AG09319 (cell line): ENCODE results near the gene LCNL1.

Source experiments
- DNase-seq: peaks from one replicate; pipeline ENCODE4 v3.0.0-alpha.2; 2010; ENCODE audit warnings: low read depth; ENCODE audit errors: extremely low read depth
- TF ChIP-seq, protein P1 (sequence below): IDR thresholded peaks from 2 replicates; pipeline ENCODE4 v1.5.1; 2011; ENCODE audit warnings: low read depth, mild to moderate bottlenecking, inconsistent platforms, low read length, moderate library complexity

LCNL1 gene

DNA sequence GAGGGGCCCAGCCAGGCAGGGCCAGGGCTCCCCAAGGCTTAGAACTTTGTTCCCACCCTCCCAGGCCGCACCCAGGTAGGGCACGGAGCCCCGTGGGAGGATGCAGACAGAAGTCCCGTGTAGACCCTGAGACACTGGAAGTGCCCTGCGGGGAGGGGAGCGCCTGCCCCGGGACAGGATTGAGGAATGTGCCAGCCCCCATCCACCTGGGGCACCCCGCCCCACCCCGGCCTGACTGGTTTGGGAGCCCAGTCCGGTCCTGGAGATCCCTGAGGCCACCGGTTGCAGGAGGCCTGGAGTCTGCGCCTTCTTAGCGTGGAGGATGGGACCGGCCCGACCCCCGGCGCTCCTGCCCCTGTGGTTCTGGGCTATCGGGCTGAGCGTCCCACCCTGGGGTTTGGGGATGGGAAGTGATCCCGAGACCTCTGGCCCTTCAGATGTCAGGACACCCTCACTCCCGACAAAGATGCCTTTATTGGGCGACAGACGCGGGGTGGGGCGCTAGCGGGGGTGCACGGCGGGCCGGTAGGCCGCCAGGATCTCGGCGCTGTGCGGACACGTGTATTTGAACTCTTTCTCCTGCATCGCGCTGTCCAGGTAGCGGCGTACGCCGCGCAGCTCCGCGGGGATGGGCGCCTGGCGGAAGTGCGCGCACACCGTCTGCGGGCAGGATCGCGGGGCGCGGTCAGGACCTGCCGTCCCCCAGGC, 11.5 kb downstream of the LCNL1 start:
- DNase-seq = no peak
- TF ChIP-seq, protein P1, sequence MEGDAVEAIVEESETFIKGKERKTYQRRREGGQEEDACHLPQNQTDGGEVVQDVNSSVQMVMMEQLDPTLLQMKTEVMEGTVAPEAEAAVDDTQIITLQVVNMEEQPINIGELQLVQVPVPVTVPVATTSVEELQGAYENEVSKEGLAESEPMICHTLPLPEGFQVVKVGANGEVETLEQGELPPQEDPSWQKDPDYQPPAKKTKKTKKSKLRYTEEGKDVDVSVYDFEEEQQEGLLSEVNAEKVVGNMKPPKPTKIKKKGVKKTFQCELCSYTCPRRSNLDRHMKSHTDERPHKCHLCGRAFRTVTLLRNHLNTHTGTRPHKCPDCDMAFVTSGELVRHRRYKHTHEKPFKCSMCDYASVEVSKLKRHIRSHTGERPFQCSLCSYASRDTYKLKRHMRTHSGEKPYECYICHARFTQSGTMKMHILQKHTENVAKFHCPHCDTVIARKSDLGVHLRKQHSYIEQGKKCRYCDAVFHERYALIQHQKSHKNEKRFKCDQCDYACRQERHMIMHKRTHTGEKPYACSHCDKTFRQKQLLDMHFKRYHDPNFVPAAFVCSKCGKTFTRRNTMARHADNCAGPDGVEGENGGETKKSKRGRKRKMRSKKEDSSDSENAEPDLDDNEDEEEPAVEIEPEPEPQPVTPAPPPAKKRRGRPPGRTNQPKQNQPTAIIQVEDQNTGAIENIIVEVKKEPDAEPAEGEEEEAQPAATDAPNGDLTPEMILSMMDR = no peak

DNA sequence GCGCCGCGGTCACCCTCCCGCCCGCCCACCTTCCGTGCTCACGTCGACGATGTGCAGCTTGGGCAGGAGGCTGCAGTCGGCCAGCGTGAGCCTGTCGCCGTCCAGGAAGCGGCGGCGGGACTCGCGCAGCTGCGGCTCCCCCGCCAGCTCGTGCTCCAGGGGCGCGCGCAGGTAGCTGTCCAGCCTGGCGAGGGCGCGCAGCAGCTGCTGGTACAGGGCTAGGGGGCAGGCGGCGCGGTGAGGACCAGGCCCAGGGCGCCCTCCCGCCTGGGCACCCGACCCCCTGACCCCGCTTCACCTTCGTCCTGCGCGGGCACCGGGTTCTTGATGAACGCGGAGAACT, 12.1 kb downstream of the LCNL1 start:
- TF ChIP-seq, protein P1 = no peak

DNA sequence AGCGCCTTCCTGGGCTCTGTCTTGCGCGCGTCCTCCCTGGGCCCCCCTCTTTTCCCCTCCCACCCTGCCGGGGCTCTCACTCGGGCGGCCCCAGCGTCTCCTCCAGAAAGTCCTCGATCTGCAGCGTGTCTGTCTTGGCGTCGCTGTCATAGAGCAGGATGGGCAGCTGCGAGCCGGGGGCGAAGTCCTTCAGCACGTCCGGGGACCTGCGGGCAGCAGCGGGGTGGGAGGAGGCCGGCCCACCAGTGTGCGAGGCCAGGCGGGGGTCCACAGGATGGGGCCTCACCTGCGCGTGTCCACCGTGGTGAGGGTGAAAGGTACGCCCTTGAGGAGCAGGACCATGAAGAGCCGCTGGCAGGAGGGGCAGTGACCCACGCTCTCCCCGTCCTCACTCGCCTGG, 12.6 kb downstream of the LCNL1 start:
- DNase-seq = no peak
- TF ChIP-seq, protein P1 = no peak

More for the DNA sequence above, 12.1 kb downstream of the LCNL1 start:
- no peak for DNase-seq

DNA sequence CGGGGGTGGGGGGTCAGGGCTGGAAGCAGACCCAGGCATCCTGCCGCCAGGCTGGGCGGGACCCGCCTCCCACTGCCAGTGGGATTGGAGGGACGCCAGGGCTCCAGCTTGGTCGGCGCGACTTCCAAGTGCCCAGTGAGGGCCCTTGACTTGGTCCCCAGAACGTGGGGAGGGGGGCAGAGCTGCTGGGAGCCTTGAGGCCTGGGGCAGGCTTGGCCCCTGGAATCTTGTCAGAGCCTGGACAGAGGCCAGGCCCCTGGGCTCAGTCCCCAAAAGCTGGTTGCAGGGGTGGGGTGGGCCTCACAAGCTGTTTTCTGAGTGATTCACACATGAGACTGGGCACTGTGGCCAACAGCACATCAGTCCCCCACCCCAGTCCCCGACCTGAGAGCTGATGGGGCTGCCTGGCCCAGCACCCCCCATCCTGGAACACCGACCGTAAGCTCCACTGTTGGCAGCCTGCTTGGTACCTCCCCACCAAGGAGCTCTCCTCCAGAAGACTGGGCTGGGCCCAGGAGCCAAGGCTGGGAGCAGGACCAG, 13.0 kb downstream of the LCNL1 start:
- TF ChIP-seq, protein P1 = no peak
- peak; percentile 4 for DNase-seq

DNA sequence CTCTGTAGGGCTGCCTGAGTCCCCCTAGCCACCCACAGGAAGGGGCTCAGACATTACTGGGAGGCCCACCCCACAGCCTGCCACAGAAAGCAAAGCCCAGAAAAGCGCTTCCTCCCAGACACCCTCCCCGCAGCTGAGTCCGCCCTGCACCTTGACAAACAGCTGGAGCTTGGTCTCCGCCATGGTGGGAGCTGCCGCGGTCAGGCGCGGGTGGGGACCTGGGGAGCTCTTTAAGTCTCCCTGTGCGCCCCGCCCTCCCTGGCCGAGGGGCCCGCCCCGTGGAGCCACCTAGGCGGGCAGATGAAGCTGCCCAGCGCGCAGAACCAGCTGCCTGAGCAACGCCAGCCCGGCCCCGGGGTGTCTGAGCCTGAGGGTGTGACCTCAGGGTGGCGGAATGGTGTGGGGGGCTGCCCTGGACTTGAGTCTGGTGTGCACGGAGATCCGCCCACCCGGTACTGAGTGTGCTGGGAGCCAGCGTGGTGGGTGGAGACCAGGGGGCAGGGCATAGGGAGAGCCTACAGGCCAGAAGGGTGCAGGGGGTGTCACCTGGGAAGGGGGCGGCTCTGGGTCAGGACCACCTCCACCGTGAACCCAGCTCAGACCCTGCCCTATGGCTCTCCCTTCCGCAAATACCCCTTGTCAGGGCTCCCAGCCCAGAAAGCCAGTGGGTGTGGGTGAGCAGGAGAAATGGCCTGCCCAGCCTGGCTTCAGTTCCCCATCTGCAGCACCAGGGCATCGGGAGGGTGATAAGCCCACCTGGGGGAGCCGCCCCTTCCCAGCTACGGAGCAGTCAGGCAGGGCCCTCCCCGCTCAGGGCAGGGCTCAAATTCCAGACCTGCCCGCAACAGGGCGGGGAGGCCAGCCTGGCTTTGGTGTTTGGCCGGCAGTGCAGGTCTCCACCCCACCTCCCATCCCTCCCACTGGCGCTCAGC, 13.8 kb downstream of the LCNL1 start, which contains the start of gene CLIC3:
TSS of gene CLIC3 (minus strand) at position 208 of the 932 bp plus-strand sequence. CDS start at position 183, 25 bp downstream.
- TF ChIP-seq, protein P1 = no peak
- no peak for DNase-seq

DNA sequence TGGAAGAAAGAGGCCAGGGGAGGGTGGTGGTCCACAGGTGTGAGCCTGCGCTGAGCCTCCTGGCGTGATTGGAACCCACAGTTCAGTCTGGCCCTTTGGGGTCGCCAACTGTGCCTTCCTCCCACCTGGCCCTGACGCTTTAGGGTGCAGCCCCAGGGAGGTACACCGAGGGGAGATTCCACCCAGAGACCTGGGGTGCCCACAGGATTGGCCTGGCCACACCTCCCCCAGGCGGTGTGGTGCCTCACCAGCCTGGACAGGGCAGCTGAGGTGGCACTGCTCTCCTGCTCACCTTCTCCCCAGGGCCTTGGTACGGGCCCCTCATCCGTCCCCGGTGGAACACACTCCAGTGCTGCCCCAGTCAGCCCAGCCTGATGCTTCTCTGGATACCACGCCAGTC, 14.6 kb downstream of the LCNL1 start:
- no peak for DNase-seq
- TF ChIP-seq, protein P1 = no peak

DNA sequence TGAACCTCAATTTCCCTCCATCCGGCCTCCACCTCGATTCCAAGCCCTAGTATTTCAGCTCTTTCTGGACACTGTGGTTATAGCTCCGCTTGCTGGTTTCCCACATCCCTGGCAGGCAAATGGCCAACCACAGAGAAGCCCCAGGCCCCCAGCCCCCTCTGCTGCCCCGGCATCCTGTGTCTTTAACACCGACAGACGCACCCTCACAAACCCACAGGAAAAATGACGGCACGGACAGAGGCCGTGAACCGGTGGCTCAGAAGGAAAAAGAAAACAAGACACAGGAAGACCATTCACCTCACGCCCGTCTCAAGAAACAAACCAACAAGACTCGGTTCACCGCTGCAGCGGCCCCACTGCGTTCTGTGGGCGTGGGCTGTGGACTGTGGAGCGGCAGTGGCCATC, 15.0 kb downstream of the LCNL1 start:
- TF ChIP-seq, protein P1 = no peak
- DNase-seq = no peak
